ENCODE data around the gene DUOX2.
"Not testable (repeated sequence)": the region's sequence is repeated elsewhere in the genome, so short reads cannot be mapped to it uniquely, and the experiment has no call there.

DUOX2 gene

GRCh38 chr15:45118131-45118588, 4.2 kb upstream of the DUOX2 start:
- peak; percentile 89 for DNase-seq

- DNase-seq: no peak
These were observed 3.5 kb upstream of the DUOX2 start for GRCh38 chr15:45117308-45118130.

- DNase-seq: no peak
These were observed 2.7 kb upstream of the DUOX2 start for GRCh38 chr15:45116482-45117307.

- DNase-seq: no peak
These were observed 2.1 kb upstream of the DUOX2 start for GRCh38 chr15:45116006-45116481.

- DNase-seq: no peak
These were observed 1.4 kb upstream of the DUOX2 start for GRCh38 chr15:45115312-45115820.

GRCh38 chr15:45114751-45115085, 746 bp upstream of the DUOX2 start:
- DNase-seq: no peak

GRCh38 chr15:45113380-45113990, 487 bp downstream of the DUOX2 start:
- DNase-seq: no peak

- DNase-seq: no peak
These were observed 1.2 kb downstream of the DUOX2 start for GRCh38 chr15:45112591-45113379.

GRCh38 chr15:45112143-45112590, 1.8 kb downstream of the DUOX2 start:
- no peak for DNase-seq

- no peak for DNase-seq
These were observed 2.4 kb downstream of the DUOX2 start for GRCh38 chr15:45111390-45112142.

- DNase-seq: no peak
These were observed 3.6 kb downstream of the DUOX2 start for GRCh38 chr15:45110256-45110820.

- no peak for DNase-seq
These were observed 5.9 kb downstream of the DUOX2 start for GRCh38 chr15:45107941-45108630.

- no peak for DNase-seq
These were observed 7.8 kb downstream of the DUOX2 start for GRCh38 chr15:45106002-45106790.

- no peak for DNase-seq
These were observed 8.4 kb downstream of the DUOX2 start for GRCh38 chr15:45105586-45105985.

- not testable (repeated sequence) for DNase-seq
These were observed 9.8 kb downstream of the DUOX2 start for GRCh38 chr15:45104170-45104569.

- DNase-seq: no peak
These were observed 11.7 kb downstream of the DUOX2 start for GRCh38 chr15:45102226-45102625.

- DNase-seq: no peak
These were observed 12.2 kb downstream of the DUOX2 start for GRCh38 chr15:45101749-45102148.

- no peak for DNase-seq
These were observed 12.9 kb downstream of the DUOX2 start for GRCh38 chr15:45100884-45101625.
